Fibroblast of skin of right biceps (primary cell): ENCODE measurements around the gene CD177.
"Not testable (repeated sequence)": the region's sequence is repeated elsewhere in the genome, so short reads cannot be mapped to it uniquely, and the experiment has no call there.

ENCODE experiments used
- DNase-seq: peaks from one replicate; pipeline ENCODE4 v3.0.0-alpha.2; 2013

The CD177 gene, protein sequence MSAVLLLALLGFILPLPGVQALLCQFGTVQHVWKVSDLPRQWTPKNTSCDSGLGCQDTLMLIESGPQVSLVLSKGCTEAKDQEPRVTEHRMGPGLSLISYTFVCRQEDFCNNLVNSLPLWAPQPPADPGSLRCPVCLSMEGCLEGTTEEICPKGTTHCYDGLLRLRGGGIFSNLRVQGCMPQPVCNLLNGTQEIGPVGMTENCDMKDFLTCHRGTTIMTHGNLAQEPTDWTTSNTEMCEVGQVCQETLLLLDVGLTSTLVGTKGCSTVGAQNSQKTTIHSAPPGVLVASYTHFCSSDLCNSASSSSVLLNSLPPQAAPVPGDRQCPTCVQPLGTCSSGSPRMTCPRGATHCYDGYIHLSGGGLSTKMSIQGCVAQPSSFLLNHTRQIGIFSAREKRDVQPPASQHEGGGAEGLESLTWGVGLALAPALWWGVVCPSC

DNA sequence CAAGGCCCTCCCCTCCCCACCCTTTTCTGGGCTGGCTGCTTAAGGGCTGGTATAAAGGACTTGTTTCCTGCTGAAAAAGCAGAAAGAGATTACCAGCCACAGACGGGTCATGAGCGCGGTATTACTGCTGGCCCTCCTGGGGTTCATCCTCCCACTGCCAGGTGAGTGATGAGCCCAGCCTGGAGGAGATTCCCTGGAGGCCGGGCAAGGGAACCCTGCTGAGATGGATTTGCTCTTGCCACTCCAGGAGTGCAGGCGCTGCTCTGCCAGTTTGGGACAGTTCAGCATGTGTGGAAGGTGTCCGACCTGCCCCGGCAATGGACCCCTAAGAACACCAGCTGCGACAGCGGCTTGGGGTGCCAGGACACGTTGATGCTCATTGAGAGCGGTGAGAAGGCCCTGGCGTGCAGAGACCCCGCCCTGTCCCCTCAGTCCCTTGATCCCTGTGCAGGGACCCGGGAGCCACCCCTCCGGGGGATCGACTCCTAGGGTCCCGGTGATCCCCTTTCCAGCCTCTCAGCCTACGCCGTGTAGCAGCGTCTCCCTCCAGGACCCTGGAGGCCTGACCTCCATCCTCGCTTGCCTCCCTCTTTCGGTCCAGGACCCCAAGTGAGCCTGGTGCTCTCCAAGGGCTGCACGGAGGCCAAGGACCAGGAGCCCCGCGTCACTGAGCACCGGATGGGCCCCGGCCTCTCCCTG lies at the start of gene CD177:
CD177 (plus strand) TSS at position 81 of the 699 bp plus-strand sequence; CDS start at position 110, 29 bp downstream.
- no peak for DNase-seq

DNA sequence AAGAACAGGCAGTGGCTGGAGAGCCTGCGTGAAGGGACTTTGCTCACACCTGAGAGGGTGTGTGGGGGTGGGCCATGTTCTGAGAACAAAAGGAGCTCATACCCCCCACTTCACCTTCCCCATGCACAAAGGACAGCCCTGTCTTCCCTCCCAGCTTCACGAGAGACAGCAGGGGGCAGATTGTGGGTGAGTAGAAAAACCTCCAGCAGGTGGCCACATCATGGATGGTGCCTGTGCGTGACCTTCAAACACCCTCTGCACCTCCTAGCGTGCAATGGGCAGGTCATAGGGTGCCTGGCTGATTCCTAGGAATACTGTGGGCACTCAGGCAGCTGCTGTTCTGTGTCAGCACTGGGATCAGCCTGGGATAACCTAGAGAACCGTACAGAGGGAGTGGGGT lies 47.8 kb upstream of the CD177 start:
- DNase-seq = no peak

DNA sequence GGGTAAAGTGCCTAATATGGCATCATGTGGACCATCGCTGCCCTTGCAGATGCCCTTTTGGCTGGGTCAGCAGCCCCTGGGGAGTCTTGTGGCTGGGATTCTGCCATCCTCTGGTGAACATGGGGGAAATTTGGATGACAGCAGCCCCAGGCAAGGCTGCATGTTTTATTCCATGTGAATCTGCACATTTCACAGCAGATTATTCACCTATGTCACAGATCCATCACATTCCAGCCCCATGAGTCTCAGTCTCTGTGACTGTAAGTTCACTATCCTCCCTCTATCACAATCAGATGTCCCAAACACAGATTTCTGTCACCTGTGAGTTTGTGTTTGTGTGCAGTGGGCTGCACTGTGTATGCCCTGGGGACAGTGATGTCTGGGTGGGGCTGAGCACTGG lies 47.4 kb upstream of the CD177 start:
- no peak for DNase-seq

DNA sequence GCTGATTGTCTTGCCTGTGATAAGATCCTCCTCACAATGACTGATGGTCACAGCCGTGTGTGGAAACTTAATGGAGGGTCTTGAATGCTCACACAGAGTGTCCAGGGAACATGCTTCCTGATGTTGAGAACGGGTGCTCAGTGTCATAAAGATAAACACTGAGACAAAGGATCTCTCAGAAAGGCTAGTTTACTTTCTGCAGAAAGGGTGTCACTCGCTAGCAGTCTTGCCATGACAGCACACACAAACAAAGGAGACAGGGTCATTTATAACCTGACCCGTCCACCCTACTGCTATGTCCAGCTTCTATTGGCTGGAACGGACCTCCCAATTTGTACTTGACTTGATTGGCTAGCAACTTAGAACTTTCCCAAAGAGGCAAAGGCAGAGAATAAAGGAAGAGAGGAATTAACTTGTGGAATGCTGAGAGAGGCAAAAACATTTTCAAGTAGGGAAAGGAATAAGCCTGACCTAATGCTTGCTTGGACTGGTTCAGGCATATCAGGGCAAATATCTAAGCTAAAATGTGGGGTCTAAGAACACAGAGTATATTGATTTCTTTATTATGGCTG lies 45.2 kb upstream of the CD177 start:
- no peak for DNase-seq

DNA sequence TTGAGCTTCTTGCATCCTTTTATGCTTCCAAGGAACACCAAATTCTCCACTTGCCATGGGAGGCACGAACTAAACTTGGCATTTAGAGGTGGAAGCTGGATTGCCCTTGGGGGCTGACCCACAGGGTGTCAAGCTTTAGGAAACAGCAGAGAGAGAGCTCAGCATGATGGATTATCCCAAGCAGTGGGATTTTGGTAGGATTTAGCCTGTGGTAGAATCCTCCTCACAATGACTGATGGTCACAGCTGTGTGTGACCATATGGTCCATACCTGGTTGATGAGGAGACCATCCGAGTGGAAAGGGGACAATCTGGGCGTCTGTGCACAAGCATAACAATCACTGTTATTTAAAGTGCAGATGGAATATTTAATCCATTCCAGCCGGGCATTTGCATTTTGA lies 44.0 kb upstream of the CD177 start:
- no peak for DNase-seq

DNA sequence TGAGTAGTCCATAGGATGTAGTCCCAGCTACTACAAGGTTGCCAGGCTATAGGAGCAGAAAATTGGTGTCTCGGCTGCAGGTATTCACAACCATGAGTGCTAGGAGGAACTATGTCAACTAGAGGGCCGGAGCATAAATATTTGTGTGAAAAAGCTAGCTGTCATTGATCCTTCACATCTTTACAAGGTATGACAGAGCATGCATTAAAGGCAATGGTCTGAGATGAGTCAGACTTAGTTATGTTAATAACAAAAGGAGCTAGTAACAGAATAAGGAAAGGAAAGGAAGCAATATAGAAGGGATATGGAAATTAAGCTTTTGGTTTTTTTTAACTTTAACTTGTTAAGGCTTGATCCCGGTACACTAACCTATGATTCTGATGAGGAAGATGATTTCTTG lies 43.3 kb upstream of the CD177 start:
- DNase-seq = no peak

DNA sequence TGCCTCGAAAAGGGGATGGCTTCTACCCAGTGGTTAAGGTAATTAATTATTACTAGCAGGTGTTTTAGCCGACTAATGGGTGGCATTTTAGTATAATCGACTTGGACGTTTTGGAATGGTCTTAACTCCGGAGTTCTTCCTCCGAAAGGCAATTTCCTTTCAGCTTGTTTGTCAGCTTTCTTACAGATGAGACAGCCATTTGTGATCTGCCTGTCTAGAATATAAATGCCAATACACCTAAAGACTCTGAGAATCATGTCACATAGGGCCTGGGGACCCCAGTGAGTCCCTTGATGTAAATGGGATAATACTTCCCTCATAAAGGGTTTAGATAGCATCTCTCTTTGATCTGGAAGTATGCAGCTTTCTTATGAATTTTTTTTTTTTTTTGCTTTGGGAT lies 42.2 kb upstream of the CD177 start:
- no peak for DNase-seq

DNA sequence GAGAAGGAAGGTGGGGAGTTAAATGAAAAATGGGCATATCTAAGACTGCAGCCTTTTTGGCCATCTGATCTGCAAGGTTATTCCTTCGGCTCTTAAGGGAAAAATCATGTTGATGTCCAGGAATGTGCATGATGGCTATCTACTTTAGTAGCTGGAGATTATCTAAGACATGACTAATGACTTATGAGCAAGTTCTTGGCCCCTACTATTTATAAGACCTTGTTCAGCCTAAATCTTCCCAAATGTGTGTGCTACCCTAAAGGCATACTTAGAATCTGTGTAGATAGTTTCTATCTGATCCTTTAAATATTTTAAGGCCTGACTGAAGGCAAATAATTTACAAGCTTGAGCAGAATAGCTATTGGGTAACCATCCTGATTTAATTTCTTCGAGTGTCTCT lies 41.8 kb upstream of the CD177 start:
- no peak for DNase-seq

DNA sequence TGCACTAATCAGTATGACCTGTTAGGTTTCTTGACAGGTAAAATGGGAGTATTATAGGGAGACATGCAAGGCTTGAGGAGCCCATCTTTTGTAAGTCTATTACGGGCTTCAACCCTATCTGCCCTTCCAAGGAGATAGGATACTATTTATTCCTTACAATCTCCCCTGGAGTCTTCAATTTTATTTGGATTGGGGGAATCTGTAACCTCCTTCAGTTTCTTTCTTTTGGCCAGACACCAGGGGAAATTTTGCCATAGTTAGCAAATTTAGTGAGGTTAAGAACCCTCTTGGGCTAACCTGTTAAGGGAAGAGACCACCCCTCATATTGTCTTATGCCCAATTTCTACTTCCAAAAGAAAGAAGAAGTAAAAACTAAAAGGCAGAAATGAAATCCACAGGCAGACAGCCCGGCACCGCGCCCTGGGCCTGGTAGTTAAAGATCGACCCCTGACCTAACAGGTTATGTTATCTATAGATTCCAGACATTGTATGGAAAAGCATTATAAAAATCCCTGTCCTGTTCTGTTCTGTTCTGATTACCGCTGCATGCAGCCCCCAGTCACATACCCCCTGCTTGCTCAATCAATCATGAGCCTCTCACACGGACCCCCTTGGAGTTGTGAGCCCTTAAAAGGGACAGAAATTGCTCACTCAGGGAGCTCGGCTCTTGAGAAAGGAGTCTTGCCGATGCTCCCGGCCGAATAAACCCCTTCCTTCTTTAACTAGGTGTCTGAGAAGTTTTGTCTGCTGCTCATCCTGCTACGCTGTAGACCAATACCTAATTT lies 39.6 kb upstream of the CD177 start:
- DNase-seq = no peak

DNA sequence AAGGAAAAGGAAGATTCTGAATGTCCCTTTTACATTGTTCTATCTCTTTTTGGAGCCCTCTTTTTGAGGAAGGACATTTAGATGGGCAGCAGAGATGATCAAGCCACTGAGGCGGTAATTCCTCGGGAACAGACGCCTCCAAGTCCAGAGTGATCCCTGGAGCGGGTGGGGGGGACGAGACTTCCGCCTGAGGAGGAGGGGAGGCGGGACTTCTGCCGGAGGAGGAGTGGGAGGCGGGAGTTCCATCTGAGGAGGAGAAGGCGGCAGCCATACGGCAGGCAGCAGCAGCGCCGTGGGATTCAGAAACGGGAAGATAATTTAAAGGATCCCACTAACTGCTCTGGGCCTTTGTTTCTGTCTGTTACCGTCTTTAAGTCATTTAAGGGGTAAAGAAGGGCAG lies 37.6 kb upstream of the CD177 start:
- no peak for DNase-seq

DNA sequence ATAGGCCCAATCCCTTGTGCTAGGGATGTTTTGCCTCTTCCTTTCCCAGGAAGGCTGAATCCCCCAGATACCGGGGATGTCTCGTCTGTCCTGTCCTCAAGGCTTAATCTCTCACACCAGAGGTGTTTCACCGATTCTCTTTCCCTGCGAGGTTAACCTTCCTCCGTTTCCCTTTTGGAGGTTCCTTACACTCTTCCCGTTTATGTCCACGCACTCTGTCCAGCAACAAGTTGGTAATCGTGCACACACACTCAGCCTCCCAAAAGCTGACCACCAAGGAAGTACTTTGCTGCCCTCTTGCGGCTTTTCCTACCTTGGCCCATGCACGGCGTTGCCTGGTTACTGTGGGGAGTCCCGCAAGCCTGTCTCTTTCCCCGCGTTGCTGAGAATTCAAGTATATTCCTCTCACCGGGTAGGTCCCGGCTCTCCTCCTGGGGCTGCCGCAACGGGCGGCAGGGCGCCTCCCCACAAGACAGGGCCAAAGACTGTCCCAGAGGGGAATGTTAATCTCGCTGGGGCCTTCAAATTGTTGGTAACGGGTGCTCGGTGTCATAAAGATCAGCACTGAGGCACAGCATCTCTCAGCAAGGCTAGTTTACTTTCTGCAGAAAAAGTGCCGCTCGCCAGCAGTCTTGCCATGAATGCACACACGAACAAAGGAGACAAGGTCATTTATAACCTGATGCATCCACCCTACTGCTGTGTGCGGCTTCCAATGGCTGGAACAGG lies 36.7 kb upstream of the CD177 start:
- DNase-seq = peak; percentile 5

DNA sequence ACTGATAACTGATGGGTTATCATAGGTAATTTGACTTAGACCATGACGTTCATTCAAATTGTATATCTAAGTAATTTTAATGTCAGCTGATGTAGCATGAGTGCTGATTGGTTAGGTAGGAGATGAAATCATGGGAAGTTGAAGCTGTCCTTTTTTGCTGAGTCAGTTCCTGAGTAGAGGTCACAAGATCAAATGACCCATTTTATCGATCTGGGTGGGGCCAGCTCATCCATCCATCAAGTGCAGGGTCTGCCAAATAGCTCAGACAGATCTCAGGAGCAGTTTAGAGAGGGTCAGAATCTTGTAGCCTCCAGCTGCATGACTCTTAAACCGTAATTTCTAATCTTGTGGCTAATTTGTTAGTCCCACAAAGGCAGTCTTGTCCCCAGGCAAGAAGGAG lies 35.3 kb upstream of the CD177 start:
- no peak for DNase-seq

DNA sequence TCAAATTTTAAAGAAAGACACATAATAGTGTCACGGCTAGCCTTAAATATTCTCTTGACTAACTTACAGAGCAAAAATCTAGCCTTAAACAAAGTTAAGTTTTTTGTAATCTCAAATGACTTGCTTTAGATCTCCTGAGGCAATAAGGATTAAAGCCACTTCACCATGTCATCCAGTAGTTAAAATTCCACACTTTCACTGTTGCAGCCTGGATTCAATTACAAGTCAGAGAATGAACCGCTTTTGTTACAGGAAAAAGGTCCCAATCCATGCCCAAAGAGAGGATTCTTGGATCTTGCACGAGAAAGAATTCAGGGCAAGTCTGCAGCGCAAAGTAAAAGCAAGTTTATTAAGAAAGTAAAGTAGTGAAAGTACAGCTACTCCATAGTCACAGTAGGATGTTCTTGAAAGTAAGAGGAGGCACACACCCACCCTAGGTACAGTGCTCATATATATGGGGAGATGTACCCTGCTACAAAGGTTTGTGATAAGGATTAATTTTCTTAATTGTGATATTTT lies 34.6 kb upstream of the CD177 start:
- DNase-seq = no peak

DNA sequence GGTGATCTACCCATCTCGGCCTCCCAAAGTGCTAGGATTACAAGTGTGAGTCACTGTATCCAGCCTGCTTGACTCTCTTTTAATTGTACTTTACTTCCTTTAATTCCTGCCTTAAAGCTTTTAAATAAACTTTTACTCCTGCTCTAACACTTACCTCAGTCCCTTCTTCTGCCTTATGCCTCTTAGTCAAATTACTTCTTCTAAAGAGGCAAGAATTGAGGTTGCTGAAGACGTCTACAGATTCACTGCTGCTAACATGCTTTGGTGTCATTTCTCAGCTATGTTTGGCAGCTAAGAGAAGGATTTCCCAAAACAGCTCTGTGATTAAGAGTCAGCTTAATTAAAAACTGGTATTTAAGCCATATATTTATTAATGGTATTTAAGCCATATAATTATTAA lies 32.9 kb upstream of the CD177 start:
- no peak for DNase-seq

DNA sequence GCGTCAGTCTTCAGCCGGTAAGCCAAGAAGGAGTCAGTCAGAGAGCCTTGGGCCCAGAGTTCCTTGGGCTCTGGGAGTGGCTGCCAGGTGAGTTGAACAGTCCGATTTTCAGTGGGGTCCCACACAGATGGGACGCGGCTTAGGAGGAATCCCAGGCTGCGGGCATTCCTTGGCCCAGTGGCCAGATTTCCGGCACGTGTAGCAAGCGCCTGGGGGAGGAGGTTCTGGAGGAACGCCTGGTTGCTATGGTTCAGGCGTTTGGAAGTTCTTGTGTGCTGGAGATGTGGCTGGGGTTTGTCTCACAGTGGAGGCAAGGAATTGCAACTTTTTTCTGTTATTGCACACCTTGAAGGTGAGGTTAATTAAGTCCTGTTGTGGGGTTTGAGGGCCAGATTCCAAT lies 26.7 kb upstream of the CD177 start:
- not testable (repeated sequence) for DNase-seq

DNA sequence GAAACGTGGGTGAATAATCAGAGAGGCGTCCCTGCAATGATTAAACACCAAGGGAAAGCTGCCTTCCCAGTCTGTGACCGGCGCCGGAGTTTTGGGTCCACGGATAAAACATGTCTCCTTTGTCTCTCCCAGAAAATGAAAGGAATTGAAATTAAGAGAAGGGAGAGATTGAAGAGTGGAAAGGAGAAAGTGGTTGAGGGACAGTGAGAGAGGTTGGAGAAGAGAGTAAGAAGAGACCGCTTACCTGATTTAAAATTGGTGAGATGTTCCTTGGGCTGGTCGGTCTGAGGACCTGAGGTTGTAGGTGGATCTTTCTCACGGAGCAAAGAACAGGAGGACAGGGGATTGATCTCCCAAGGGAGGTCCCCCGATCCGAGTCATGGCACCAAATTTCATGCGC lies 24.9 kb upstream of the CD177 start:
- DNase-seq = not testable (repeated sequence)

DNA sequence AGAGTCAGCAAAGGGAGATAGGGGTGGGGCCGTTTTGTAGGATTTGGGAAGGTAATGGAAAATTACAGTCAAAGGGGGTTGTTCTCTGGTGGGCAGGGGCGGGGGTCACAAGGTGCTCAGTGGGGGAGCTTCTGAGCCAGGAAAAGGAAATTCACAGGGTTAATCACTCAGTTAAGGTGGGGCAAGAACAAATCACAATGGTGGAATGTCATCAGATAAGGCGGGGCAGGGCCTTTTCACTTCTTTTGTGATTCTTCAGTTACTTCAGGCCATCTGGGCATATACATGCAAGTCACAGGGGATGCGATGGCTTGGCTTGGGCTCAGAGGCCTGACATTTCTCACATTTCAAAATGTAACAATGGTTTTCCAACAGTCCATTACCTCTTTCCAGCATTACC lies 24.4 kb upstream of the CD177 start:
- DNase-seq = not testable (repeated sequence)

DNA sequence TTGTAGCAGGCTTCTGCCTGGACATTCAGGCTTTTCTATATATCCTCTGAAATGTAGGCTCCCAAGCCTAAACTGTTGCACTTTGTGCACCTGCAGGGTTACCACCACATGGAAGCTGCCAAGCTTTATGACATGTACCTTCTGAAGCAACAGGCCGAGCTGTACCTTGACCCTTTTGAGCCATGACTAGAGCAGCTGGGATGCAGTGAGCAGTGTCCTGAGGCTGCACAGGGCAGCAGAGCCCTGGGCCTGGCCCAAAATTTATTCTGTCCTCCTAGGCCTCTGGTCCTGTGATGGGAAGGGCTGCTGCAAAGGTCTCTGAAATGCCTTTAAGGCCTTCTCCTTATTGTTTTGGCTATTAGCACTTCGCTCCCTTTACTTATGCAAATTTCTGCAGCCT lies 23.5 kb upstream of the CD177 start:
- DNase-seq = no peak

DNA sequence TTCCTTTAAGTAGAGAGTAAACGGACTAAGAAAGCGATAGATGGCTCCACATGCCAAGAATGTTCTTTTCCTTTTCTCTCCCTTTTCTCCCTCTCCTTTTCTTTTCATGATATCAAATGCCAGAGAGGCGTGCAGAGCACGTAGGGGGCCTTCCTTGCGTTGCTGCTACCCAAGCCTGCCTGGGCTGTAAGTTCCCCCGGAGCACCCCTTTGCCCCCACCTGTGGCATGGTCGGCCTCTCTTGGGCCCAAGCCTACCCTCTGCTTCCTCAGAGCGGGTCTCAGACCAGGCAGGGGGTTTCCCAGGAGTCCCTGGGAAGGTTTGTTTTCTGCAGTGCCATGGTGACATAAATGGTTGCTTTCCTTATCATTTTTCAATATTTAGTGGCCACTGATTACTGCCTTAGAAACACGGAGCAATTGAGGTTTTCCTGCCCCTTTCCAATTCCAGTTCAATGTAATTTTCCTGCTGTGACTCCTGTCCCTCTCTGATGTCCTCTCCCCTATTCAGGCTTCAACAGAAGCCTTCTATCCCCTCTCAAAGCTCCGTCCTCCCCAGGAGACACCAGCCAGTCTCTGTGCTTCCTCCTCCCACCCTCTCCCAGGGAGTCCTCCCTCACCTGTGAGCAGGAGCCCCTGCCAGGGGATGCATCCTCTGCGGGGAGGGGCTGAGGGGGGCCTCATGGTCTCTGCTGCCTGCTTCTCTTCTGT lies 22.6 kb upstream of the CD177 start:
- no peak for DNase-seq

DNA sequence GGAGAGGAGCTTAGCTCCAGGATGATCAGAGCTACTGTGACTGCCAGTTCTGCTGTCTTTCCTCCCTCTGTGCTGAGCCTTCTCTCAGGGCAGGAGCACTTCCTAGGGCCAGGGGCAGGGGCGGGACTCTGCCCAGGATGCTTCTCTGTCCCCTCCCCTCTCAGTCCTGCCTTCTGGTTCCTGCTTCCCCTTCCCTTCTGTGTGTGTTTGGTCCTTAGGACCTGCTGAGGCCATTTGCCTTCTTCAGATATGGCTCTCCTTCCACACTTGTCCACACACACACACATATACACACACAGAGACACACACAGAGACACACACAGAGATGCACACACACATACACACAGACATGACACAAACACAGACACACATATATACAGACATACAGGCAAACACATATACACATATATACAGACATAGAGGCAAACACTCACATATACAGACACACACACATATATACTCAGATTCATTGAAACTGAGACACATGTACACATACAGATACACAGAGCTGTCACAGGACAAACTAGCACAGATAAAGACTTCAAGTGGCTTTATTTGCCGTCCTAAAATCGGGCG lies 22.0 kb upstream of the CD177 start:
- no peak for DNase-seq
